GM13976 (cell line): ENCODE data around the gene STK17A.

ENCODE experiments used
- DNase-seq: peaks from one replicate; pipeline ENCODE4 v3.0.0; 2012; ENCODE audit warnings: low spot score
- in situ Hi-C: fragments of 300-500 bp; cut with MboI; formaldehyde crosslinking; loops from one replicate; pipeline ENCODE4 v1.12.0; 2022; ENCODE audit warnings: low sequenced_read_pairs, mixed read lengths, inconsistent platforms; ENCODE audit not compliant: unreplicated experiment
- TF ChIP-seq, protein P1 (sequence below): IDR thresholded peaks from 2 replicates; pipeline ENCODE4 v1.5.1; 2012; ENCODE audit warnings: borderline replicate concordance, mild to moderate bottlenecking; ENCODE audit not compliant: insufficient read depth; ENCODE audit errors: extremely low read depth, missing control alignments, control extremely low read depth

Gene STK17A

DNA sequence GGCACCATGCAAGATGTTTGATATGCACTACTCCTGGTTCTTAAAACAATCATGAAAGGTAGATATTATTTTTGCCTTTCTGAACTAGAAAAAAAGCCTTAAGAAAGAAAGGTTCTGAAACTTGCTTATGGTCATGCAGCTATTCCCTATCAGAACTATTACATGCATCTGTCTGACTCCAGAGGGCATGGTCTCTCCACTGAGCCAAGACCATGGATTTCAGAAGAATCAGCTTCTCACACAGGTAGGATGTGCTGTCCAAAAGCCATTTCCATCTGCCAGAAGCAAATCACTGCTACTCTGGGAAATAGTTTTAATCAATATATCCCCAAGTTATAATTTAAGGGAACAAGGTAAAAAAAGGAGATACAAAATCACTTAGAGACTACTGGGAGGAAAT is 69.5 kb downstream of the STK17A start:
- in situ Hi-C loops, result no loop called here
- DNase-seq, result no peak
- TF ChIP-seq, protein P1, sequence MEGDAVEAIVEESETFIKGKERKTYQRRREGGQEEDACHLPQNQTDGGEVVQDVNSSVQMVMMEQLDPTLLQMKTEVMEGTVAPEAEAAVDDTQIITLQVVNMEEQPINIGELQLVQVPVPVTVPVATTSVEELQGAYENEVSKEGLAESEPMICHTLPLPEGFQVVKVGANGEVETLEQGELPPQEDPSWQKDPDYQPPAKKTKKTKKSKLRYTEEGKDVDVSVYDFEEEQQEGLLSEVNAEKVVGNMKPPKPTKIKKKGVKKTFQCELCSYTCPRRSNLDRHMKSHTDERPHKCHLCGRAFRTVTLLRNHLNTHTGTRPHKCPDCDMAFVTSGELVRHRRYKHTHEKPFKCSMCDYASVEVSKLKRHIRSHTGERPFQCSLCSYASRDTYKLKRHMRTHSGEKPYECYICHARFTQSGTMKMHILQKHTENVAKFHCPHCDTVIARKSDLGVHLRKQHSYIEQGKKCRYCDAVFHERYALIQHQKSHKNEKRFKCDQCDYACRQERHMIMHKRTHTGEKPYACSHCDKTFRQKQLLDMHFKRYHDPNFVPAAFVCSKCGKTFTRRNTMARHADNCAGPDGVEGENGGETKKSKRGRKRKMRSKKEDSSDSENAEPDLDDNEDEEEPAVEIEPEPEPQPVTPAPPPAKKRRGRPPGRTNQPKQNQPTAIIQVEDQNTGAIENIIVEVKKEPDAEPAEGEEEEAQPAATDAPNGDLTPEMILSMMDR, result peak; percentile 23

DNA sequence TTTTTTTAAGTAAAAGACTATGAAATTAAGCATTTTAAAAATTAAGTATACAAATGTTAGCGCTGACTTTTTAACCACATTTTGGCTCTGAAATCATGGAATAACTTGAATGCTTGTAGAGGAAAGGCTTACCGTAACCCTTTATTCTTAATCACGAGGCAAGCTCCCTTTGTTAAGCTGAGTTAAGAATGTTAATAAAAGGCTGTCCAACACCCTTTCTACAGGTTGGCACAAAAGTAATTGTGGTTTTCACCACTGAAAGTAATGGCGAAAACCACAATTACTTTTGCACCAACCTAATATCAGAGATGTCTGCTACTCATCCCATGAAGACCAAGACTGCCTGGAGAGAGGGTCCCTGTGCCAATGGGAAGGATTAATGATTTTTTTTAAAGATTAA is 70.6 kb downstream of the STK17A start:
- TF ChIP-seq, protein P1, result no peak
- in situ Hi-C loops, result no loop called here
- DNase-seq, result no peak

- no peak for DNase-seq
- in situ Hi-C loops, result no loop called here
- TF ChIP-seq, protein P1, result no peak
Measured at GRCh38 chr7:43653891-43654504, 71.1 kb downstream of the STK17A start.

- DNase-seq, result no peak
- TF ChIP-seq, protein P1, result no peak
- in situ Hi-C loops, result no loop called here
Measured at GRCh38 chr7:43655584-43655983, 72.7 kb downstream of the STK17A start.

GRCh38 chr7:43656997-43657396 is 74.1 kb downstream of the STK17A start:
- TF ChIP-seq, protein P1, result no peak
- in situ Hi-C loops, result no loop called here
- no peak for DNase-seq

- TF ChIP-seq, protein P1, result no peak
- DNase-seq, result peak; percentile 57
- in situ Hi-C loops, result no loop called here
Measured at GRCh38 chr7:43658718-43659548, 76.0 kb downstream of the STK17A start.
